HG03095 (cell line): ENCODE results near the gene CHI3L1.

ENCODE experiments used
- ATAC-seq: cut with Tn5 transposase; IDR thresholded peaks from one replicate; pipeline ENCODE4 v1.9.1; 2021; ENCODE audit warnings: moderate library complexity; ENCODE audit not compliant: unreplicated experiment

CHI3L1 gene

GRCh38 chr1:203206129-203206687 is 19.7 kb upstream of the CHI3L1 start:
- ATAC-seq: no peak

GRCh38 chr1:203204756-203205155 is 18.3 kb upstream of the CHI3L1 start:
- ATAC-seq: no peak

- no peak for ATAC-seq
These were observed 16.1 kb upstream of the CHI3L1 start for GRCh38 chr1:203202431-203203245.

- ATAC-seq: no peak
These were observed 15.2 kb upstream of the CHI3L1 start for GRCh38 chr1:203201516-203202205.

DNA sequence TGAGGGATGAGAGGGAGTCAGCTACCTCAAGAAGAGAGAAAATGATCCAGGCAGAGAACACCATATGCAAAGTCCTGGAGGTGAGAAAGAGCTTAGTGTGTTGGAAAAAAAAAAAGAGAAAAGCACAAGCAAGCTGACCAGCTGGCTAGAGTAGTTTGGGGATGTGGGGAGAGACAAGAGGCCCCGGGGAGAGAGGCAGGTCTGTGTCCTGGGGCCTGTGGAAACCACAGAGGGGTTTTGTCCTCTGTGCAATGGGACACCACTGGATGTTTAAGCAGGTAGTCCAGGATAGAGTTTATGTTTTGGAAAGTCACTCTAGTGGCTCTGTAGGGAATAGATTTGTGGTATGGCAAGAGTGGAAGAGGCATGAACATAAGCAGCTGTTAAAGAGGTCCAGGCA is 14.4 kb upstream of the CHI3L1 start:
- ATAC-seq: no peak

DNA sequence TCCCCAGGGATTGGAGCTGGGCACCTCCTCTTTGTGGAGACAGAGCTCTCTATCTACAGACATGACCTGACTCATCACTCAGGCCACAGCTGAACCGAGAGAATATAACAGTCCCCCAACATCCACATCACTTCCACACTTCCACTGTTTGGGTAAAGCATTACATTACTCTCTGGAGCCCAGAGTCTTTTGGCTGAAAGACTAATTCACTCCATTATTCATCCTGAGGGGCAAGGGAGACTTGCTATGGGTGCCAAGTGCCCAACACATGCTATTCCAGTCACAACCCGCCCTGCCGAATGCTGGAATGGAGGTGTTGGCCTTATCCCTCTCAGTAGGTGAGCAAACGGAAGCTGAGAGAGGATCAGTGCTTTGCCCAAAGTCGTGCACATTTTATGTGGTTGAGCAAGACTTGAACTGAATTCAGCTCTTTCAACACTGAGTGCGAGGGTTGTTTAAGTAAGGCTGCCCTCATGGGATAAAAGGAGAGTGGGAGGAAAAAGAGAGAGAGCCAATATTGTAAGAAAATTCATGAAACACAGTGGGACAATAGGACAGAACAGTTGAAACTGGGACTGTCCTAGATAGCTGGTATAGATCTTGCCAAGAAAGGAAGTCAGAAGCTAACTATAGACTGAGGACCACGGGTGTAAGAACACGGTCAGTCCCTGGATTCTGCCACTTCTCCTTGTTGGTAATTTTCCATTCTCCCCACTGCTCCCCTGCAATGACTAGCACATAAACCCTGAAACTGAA is 13.5 kb upstream of the CHI3L1 start:
- no peak for ATAC-seq

- no peak for ATAC-seq
These were observed 12.9 kb upstream of the CHI3L1 start for GRCh38 chr1:203199481-203199815.

GRCh38 chr1:203199002-203199401 is 12.5 kb upstream of the CHI3L1 start:
- no peak for ATAC-seq

DNA sequence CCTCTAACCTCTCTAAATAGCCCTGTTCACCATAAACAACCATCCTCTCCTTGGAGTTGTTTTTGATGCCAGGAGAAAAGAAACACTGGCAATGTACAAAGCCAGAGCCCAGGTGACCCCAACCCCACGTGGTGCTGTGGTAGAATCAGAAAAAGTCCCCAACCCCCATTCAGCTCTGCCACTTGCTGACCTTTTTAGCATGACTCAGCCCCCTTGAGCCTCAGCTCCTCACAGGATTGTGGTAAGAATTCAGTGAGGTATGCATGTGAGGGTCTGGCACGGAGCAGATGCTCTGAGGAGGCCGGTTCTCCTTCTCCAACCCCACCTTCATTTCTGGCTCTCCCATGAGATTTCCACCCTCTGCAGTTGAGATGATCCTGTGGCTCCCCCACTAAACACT is 11.1 kb upstream of the CHI3L1 start:
- no peak for ATAC-seq

DNA sequence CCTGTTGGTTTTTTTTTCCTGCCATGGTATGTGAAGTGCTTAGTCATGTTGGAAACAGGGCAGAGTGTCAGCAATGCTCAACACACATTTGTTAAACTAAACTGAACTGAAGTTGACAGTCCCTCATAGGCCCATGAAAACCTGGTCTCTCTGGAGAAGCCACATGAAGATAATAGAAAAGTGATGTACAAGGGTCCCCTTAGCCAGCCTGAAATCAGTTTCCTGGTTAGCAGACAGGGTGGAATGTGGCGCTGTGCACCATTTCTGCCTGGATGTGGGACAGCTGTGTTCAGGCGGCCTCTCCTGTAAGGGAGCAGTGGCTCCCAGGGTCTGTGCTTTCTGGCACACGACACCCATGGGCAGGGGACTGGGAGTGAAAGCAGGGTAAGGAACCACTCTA is 9.9 kb upstream of the CHI3L1 start:
- no peak for ATAC-seq

DNA sequence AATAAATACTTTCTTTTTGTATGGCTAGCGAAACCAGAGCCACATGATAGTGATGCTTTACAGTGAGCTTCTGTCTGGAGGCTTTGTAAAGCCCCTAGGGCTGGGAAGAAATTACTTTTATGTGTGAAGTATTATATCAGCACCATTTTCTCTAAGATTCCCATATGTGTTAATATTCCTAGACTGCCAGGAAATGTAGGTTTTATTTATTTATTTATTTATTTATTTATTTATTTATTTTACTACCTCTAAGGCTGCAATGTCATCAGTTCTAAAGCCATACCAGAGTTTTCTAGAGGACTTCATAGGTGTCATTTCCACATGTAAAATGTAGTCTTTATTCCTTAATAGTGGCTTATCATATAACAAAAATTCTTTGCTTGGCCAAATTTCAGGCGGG is 4.4 kb upstream of the CHI3L1 start:
- no peak for ATAC-seq

- no peak for ATAC-seq
These were observed 3.4 kb upstream of the CHI3L1 start for GRCh38 chr1:203189951-203190352.

- ATAC-seq: no peak
These were observed 2.3 kb upstream of the CHI3L1 start for GRCh38 chr1:203188686-203189232.

- ATAC-seq: no peak
These were observed 1.3 kb upstream of the CHI3L1 start for GRCh38 chr1:203187689-203188264.

DNA sequence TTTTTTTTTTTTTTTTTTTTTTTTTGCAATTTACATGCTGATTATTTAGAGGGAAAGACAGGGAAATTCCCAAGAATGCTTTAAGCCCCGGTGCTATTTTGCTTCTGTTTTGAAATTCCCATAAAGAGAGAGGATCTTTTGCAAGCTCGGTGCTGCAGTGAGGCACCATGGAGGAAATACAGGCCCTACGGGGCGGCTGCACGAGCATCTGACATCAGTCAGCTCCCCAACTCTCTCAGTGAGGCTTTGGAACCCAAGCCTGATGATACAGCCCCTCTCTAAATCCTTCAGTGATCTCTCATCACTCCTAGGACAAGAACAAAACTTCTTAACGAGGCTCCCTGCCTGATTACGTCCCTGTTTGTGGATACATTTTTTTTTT is 791 bp upstream of the CHI3L1 start:
- no peak for ATAC-seq

DNA sequence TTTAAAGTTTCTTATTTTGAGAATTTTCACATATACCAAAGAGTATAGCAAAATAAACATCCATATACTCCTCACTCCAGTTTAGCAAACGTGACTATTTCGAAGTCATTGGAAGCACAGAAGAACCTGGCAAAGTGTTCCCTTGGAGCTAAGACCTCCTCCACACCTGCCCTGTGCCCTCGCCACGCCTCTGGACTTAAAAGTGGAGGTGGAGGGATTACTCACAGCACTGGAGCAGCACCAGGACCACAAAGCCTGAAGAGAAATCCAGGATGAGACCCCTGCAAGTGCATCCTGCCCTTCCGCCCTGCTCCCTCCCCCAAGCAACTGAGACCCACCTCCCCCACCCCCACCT is 436 bp downstream of the CHI3L1 start:
- ATAC-seq: no peak

DNA sequence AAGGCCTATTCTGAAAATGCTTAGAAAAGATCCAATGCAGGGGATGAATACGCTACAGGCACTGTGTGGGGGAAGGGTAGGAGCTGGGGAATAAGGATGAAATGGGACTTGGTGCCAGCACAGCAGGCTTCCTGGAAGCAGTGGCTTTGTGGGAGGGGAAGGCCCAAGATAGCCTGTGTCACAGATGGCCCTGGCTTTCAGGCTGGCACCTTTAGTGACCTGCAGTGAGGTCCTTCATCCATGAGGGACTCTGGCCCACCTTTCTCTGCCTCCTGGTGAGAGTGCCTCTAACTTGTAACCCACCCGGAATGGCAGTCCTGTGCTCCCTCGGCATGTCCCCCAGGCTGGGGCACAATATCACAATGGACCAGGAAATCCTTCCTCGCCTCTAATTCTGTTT is 919 bp downstream of the CHI3L1 start:
- no peak for ATAC-seq

GRCh38 chr1:203185061-203185461 is 1.4 kb downstream of the CHI3L1 start:
- no peak for ATAC-seq

- ATAC-seq: no peak
These were observed 2.0 kb downstream of the CHI3L1 start for GRCh38 chr1:203184467-203184866.

GRCh38 chr1:203183828-203184227 is 2.7 kb downstream of the CHI3L1 start:
- ATAC-seq: no peak

DNA sequence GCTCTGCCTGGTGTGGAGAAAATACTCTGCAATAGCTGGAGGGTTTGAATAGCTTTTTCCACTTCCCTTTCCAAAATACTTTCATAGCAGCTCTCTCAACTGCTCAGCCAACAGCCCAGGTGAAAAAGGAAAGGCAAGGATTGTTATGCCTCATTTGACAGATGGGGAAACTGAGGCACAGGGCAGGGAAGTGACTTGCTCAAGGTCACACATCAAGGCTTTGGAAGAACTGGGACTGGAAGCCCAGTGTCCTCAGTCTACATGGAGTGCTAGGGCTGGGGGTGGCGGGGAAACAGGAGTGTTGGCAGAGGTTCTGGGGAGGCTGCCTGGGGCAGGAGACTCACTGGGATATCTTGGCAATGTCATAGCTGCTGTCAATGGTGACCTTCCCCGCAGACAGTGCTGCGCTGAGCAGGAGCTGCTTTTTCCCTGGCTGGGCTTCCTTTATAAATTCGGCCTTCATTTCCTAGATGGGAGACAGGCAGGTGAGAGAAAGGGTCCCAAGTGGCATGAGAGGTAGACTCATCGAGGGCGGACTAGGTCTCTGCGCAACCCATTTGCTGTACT is 4.0 kb downstream of the CHI3L1 start:
- no peak for ATAC-seq
